ENCODE data around the gene CDK16.

The CDK16 gene

DNA sequence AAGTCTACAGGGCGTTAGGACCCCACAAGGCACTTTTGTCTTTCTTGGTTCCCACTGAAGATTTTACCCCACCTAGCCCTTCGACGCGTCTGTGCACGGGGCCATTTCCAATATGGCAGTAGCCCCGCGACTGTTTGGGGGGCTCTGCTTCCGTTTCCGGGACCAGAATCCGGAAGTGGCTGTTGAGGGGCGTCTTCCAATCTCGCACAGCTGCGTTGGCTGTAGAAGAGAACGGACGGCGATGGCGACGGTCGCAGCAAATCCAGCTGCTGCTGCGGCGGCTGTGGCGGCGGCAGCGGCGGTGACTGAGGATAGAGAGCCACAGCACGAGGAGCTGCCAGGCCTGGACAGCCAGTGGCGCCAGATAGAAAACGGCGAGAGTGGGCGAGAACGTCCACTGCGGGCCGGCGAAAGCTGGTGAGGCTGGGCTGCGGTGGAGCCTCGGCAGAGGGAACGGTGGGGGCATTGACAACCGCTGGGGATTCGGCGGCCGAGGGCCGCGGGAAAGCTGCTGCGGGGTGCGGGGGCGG is 14.4 kb downstream of the CDK16 start, which contains the start of gene USP11:
Gene USP11, plus strand, starts transcription at position 207 of the 530 bp plus-strand sequence. Its CDS starts 35 bp downstream, at position 242.
- TF ChIP-seq, protein P1, sequence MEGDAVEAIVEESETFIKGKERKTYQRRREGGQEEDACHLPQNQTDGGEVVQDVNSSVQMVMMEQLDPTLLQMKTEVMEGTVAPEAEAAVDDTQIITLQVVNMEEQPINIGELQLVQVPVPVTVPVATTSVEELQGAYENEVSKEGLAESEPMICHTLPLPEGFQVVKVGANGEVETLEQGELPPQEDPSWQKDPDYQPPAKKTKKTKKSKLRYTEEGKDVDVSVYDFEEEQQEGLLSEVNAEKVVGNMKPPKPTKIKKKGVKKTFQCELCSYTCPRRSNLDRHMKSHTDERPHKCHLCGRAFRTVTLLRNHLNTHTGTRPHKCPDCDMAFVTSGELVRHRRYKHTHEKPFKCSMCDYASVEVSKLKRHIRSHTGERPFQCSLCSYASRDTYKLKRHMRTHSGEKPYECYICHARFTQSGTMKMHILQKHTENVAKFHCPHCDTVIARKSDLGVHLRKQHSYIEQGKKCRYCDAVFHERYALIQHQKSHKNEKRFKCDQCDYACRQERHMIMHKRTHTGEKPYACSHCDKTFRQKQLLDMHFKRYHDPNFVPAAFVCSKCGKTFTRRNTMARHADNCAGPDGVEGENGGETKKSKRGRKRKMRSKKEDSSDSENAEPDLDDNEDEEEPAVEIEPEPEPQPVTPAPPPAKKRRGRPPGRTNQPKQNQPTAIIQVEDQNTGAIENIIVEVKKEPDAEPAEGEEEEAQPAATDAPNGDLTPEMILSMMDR (IDR thresholded peaks at IDR 0.05; ENCODE audit: borderline replicate concordance, insufficient read depth, low read depth, low read length), result no peak

DNA sequence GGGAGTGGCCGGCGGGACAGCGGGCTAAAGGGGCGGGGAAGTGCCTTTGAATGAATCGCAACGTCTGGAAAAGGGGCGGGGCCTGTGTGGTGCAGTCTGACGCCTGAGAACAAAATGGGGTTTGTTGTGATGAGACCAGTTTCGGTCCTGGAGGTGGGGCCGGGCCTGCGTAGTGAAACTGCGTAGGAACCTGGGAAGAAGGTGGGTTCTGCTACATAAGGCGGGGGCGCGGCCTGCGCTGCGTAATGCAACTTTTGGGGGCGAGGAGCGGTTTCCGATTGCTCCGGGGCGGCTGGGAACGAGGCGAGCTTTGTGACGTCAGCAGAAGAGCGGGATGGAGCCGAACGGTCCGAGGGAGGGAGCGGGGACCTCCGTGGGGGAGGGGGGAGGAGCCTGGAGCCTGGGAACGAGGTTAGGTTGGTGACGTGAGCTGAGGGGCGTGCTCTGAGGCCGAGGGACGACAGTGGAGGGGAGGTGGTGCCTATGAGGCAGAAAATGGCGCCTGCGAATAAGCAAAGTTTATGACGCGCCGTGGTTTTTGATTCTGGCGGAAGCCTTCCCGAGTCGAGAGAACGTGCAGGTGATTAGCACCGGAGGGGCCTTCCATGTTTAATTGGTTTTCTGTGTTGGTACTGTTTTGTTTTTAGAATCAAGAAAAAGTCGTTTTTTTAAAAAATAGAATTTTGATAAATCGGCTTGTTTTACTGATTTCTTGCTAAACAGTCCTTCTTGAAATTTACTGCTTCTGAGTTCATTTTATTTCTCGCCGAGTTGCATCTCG is 15.0 kb downstream of the CDK16 start:
- H3K4me3 ChIP-seq (ENCODE audit: low read depth, low read length), result peak overlapping the region; percentile 72
- TF ChIP-seq, protein P1 (IDR thresholded peaks at IDR 0.05; ENCODE audit: borderline replicate concordance, insufficient read depth, low read depth, low read length), result no peak

More for the DNA sequence above, 14.4 kb downstream of the CDK16 start, which contains the start of gene USP11:
- peak within 1 kb of the TSS; percentile 72 for H3K4me3 ChIP-seq (ENCODE audit: low read depth, low read length)

DNA sequence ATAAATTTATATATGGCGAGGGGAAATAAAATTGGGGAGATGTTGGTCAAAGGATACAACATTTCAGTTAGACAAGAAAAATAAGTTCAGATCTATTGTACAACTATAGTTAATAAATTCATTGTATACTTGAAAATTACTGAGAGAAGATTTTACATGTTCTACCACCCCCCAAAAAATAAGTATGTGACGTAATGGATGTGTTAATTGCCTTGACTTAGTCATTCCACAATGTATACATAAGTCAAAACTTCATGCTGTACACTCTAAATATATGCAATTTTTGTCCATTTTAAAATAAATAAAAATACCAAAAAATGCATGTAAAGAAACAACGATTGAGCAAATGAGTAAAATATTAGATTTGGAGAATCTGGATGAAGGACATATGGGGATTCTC is 16.1 kb downstream of the CDK16 start:
- TF ChIP-seq, protein P1 (IDR thresholded peaks at IDR 0.05; ENCODE audit: borderline replicate concordance, insufficient read depth, low read depth, low read length), result no peak
- no peak overlapping the region for H3K4me3 ChIP-seq (ENCODE audit: low read depth, low read length)

DNA sequence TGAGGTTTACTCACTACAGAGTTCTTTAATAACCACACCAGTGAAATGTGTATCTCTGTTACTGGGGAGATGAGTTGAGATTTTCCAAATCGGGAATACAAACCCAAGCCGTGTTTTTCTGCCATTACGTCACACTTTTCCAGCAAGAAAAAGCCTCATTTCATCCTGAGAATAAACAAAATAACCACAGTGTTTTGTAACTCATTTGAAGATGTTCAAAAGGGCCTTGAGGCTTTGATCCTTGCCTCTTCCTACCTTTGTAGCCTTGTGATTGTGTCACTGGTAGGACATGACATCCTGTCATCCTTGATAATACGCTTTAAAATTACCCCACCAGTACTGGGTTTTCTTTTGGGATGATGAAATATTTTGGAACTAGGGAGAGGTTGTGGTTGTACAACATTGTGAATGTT is 17.2 kb downstream of the CDK16 start:
- TF ChIP-seq, protein P1 (IDR thresholded peaks at IDR 0.05; ENCODE audit: borderline replicate concordance, insufficient read depth, low read depth, low read length), result no peak

DNA sequence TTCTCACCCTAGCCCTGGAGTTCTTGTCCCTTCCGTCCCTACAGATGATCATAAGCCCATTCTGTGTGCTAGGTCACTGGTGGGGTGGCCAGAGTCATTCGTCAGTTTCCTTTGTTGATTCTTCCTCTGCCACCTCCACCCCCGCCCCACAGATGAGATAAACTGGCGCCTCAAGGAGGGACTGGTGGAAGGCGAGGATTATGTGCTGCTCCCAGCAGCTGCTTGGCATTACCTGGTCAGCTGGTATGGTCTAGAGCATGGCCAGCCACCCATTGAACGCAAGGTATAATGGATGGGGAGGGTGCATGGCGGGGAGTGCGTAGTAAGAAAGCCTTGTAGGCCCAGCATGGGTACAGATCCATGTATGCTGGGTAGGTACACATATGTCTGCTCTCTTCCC is 20.7 kb downstream of the CDK16 start:
- TF ChIP-seq, protein P1 (IDR thresholded peaks at IDR 0.05; ENCODE audit: borderline replicate concordance, insufficient read depth, low read depth, low read length), result no peak
- H3K4me3 ChIP-seq (ENCODE audit: low read depth, low read length), result no peak overlapping the region

More for the DNA sequence above, 17.2 kb downstream of the CDK16 start:
- H3K4me3 ChIP-seq (ENCODE audit: low read depth, low read length), result no peak overlapping the region

DNA sequence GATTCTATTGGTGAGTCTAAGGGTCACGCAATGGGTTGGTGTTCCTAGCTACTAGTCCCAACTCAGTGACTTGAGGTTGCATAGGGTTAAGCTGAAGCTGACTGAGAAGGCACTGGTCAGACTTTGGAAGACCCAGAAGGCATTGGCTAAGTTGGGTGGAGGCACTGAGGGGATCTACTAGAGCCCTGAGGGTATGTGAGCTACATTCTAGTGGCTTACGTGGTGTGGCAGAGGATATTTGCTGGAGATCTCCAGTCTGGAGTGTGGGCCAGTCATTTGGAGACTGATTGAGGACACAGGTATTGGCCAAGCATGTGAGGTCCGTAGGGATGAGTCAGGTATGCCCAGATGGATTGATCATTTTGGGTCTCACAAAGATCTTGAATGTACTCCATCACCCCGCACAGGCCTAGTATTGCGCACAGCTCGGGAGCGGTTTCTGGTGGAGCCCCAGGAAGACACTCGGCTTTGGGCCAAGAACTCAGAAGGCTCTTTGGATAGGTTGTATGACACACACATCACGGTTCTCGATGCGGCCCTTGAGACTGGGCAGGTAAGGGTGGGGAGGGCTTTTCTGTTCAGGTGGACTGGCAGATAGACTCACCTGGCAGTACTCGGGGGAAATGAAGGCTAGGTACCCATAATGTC is 21.5 kb downstream of the CDK16 start:
- no peak overlapping the region for H3K4me3 ChIP-seq (ENCODE audit: low read depth, low read length)
- TF ChIP-seq, protein P1 (IDR thresholded peaks at IDR 0.05; ENCODE audit: borderline replicate concordance, insufficient read depth, low read depth, low read length), result no peak
